Stimulated activated CD4-positive, alpha-beta T cell treated with anti-CD3 and anti-CD28 coated beads, TNF-alpha, amount 100 ng/mL, for 4 hours (primary cell): Measurements from ENCODE around the gene EMC10.
A peak's percentile ranks its signal among the peaks of the same experiment; 100 is the strongest.
"Not testable (repeated sequence)": the region's sequence is repeated elsewhere in the genome, so short reads cannot be mapped to it uniquely, and the experiment has no call there.

ENCODE experiments used
- DNase-seq, 3 experiments: peaks; one replicate each; pipeline ENCODE4 v3.0.0-alpha.2; 2020; ENCODE audit warnings: low read depth in 3 of 3

EMC10 gene

DNA sequence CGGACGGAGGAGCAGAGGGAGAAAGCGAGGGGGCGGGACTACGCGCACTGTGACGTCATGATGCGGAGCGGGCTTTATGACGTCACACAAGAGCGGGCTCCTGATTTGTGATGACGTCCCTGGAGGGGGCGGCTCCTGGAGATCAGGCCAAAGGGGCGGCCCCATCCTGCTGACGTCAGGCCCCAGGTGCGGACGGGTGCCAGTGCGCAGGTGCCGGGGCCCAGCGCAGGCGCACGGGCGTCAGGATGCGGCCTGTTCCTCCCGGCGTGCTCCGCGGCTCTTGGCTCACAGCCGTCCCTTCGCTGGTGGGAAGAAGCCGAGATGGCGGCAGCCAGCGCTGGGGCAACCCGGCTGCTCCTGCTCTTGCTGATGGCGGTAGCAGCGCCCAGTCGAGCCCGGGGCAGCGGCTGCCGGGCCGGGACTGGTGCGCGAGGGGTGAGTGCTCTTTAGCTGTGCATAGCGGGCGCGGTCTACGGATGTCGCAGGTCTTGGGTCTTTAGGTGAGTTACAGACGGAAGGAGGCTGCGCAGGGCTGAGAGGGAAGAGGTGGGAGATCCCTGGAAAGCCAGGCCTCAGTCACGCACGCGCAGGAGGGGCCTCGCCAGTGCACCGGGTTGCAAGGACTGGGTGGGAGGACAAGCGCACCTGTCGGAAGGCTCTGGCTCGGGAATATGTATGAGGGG lies at the start of gene EMC10, which contains the start of gene GARIN5A:
EMC10 (plus strand) TSS at position 284 of the 683 bp plus-strand sequence; CDS start at position 322, 38 bp downstream.
GARIN5A (minus strand) TSS at position 625 of the 683 bp plus-strand sequence; CDS start at position 165, 460 bp downstream.
- peak; percentile 81 to 89 (median 87) for DNase-seq

GRCh38 chr19:50427318-50427925 lies 48.9 kb upstream of the EMC10 start:
- DNase-seq, result no peak

GRCh38 chr19:50427997-50428425 lies 48.3 kb upstream of the EMC10 start:
- DNase-seq, result no peak

GRCh38 chr19:50428772-50429463 lies 47.4 kb upstream of the EMC10 start:
- DNase-seq, result no peak

DNA sequence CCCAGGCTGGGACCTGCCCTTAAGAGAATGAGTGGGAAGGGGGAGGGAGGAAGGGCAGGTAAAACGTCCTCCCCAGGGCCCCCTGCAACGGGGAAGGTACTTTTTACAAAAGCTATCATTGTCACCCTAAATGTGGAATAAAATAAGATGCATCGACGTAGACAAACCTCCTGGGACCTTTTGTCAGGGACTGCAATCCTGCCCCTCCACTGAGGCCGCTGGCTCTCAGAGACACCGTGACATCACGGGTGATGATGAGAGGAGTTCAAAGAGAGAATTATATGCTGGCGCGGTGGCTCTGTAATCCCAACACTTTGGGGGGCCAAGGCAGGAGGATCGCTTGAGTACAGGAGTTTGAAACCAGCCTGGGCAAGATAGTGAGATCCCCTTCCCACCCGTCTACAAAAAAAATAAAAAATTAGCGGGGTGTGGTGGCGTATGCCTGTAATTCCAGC lies 45.4 kb upstream of the EMC10 start:
- no peak for DNase-seq

- DNase-seq, result peak; percentile 79 to 82 (median 79)
Observed at GRCh38 chr19:50431343-50432220, 44.7 kb upstream of the EMC10 start.

DNA sequence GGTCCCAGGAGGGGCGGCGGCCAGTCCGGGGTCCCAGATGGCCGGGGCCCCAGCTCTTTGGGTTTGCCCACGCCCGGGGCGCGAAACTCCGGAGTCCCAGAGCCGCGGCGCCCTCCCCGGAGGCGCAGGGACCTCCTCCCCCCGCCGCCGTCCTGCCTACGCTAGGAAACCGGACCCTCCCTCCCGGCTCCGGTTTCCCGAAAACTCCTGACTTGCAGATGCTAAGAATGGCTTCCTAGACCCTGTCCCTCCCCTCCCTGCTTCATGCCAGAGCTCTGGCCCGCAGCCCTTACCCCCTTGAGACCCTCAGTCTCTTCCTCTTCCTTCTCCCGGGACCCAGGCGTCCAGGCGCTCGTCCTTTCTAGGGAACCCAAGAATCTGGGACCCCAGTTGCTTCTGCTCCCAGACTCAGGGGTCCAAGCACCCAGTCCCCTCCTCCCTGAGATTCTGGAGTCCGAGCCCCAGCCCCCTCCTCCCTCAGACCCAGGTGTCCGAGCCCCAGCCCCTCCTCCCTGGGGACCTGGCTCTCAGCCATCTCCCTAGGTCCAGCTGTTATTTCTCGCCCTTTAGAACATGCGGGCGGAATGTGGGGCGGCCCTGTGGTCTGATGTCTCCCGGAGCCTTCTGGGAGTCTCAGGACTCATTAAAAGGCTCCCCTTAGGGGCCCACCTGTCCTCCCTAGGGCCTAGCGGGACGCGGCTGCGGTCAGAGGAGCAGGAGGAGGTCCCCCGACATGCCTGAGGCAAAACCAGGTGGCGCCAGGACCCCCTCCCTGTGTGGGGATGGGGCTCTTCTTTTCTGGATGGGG lies 43.9 kb upstream of the EMC10 start, which contains the start of gene MYBPC2:
MYBPC2 (plus strand) TSS at position 672 of the 808 bp plus-strand sequence; CDS start at position 734, 62 bp downstream.
- DNase-seq, result no peak

DNA sequence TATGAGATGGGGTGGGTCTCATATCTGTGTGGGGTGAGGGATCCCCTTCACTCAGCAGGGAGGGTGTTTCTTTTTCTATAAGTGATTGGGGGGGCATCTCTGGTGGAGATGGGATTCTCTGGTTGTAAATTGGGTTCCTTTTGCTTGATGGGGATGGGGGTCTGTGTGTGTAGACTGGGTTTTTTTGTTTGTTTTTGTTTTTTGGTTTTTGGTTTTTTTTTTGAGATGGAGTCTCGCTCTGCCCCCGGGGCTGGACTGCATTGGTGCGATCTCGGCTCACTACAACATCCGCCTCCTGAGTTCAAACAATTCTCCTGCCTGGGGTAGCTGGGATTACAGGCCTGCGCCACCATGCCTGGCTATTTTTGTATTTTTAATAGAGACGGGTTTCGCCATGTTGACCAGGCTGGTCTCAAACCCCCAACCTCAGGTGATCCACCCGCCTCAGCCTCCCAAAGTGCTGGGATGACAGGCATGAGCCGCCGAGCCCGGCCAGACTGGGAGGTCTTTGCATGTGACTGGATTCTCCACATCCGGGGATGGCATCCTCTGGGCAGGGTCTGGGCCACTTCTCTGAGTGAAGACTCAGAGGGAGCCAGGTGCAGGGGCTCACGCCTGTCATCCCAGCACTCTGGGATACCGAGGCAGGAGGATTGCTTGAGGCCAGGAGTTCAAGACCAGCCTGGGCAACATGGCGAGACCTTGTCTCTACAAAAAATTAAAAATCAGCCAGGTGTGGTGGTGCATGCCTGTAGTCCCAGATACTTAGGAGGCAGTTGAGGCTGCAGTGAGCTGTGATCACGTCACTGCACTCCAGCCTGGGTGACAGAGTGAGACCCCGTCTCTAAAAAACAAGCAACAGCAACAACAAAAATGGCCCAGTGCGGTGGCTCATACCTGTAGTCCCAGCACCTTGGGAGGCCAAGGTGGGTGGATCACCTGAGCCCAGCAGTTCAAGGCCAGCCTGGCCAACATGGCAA lies 42.8 kb upstream of the EMC10 start:
- DNase-seq, result no peak

DNA sequence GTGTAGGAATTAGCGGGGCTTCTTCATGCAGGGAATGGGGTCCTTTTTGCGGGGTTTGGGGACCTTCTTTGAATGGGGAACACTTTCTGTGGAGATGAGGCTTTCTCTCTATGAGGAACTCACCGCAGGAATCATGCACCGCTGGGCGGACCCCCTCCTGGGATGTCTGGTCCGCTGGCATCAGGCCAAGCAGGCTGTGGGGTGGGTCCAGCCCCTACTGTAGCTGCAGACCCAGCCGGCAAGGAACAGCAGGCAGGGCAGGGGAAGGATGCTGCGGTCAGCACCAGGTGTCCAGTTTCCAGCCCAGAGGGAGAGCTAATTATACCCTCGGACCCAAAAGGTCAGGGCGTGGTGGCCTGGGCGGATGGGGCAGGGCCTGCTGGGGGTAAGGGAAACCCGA lies 41.8 kb upstream of the EMC10 start:
- DNase-seq, result no peak

- no peak for DNase-seq
Observed at GRCh38 chr19:50435221-50435620, 41.1 kb upstream of the EMC10 start.

GRCh38 chr19:50435627-50436026 lies 40.7 kb upstream of the EMC10 start:
- DNase-seq, result no peak

DNA sequence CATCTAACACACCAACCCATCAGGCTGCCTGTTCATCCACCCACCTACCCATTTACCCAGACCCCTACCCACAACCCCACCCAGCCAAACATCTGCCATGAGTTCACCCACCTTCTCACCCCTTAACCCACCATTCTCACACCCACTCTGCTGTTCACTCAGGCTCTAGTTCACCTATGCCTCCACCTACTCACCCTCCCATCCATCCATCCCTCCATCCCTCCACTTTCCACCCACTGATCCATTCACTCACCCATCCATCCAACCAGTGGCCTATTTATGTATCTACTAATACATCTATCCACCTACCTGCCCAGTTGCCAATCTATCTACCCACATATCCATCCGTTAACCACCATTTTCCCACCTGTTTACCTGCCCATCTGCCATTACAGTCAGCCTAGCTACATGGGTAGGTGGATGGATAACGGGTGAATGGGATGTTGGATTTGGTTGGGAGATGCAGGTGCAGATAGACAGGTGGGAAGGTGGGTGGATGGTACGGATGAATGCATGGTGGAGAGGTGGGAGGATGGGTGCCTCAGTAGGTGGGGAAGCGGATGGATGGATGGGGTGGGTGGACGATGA lies 38.4 kb upstream of the EMC10 start:
- no peak for DNase-seq

DNA sequence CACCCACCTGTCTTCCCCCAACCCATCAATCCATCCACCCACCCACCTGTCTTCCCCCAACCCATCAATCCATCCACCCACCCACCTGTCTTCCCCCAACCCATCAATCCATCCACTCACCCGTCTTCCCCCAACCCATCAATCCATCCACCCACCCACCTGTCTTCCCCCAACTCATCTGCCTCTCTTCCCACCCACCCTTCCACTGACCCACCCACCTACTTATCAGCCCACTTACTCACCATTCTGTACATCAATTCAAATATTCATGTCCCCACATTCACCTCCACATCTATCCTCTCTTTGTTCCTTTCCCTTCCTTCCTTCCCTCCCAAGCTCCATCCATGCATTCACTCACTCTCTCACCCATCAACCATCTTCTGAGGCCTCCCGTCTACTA lies 37.2 kb upstream of the EMC10 start:
- DNase-seq, result not testable (repeated sequence)

- no peak for DNase-seq
Observed at GRCh38 chr19:50444059-50444458, 32.2 kb upstream of the EMC10 start.

- DNase-seq, result no peak
Observed at GRCh38 chr19:50447053-50447452, 29.3 kb upstream of the EMC10 start.

DNA sequence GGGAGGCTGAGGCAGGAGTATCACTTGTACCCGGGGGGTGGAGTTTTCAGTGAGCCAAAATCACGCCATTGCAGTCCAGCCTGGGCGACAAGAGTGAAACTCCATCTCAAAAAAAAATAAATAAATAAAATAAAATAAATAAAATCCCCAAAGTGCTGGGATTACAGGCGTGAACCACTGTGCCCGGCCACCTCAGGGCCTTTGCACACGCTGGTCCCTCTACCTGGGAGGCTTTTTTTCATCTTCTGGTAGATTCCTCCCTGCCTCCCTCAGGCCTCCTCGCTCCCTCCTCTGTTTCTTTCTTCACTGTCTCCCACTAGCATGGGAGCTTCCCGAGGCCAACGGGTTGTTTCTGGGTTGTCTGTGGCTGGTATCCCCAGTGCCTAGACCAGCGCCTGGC lies 28.6 kb upstream of the EMC10 start:
- no peak for DNase-seq

DNA sequence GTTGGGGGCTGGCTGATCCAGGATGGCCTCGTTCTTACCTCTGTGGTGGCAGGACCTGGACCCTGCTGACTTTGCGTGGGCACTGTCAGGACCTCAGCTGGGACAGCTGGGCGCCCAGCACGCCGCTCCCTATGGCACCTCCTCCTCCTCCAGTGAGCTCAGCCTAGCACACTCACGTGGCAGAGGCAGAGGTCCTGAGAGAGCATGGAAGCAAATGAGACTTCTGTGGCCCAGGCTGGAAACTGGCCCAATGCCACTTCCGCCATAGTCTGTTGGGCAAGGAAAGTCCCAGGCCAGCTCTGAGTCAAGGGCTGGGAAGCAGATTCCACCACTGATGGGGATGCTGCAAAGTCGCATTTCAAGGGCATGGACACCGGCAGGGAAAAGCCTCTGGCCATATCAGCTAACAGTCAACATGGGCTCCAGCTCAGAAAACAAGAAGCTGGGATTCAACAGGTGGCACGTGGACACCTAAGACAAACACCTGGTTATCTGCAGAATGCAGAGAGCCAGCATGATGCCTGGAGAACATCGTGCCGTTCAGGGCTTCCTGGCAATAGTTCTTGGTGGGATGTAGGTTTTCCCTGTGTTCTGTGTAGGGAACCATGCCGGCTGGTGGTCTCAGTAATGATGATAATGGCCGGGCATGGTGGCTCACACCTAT lies 26.9 kb upstream of the EMC10 start:
- no peak for DNase-seq
